Measurements from ENCODE around the gene DNM2. TPM values are rescaled to one million over a fixed set of nuclear protein-coding genes. Genes with fewer than 3 reads are reported as not detected.

DNM2 gene
- total RNA-seq, 1 donor = 102 TPM

DNA sequence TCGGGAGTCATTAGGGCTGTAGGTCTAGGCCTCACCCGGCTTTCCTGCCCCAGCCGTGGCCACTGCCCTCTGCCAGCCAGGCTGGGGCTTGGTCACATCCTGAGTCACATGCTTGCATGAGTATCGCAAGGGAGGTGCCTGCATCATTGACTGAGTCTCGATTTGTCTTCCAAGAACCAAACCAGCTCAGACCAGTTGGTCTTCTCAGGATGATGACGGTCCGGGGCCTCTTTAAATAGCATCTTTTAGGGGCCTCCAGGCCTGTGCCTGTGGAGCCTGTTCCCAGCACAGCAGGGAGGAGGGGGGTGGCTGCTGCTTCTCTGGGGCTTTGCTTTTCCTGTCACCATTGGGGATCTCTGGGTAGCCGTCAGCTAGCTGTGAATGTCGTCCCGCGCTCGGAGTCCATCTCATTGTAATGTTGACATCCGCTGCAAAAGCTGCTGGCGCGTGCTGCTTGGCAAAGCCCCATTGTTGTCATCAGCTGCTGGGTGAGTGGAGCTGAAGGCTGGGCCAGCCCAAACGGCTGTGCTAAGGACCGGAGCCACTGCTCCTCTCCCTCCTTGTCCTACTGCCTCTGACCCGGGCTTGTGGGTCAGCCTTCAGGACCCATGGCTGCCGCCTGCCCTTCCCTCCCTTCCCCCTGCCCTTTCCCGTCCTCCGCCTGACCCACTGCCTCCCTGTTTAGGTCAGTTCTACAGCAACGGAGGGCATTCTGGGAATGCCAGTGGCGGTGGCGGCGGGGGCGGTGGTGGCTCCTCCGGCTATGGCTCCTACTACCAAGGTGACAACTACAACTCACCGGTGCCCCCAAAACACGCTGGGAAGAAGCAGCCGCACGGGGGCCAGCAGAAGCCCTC lies 31.0 kb upstream of the DNM2 start:
- Histone ChIP-seq H3K27me3 (ENCODE audit: insufficient read depth, low read length) (no peaks in the 10 kb centered on the region), H4K20me1 (ENCODE audit: insufficient read depth, low read length) (peaks cover 61% of the 10 kb centered on the region), H3K4me3 (ENCODE audit: insufficient read depth, low read length) (no peak overlapping the region), H3K79me2 (ENCODE audit: insufficient read depth, low read length) (peaks cover 67% of the 10 kb centered on the region), H3K4me2 (ENCODE audit: insufficient read depth, low read length) (no peak overlapping the region), H3K27ac (ENCODE audit: low read depth, low read length) (peak overlapping the region; percentile 90), H3K36me3 (ENCODE audit: insufficient read depth, low read length) (peaks cover 93% of the 10 kb centered on the region), H2AFZ (ENCODE audit: low read length) (no peak overlapping the region), H3K4me1 (ENCODE audit: insufficient read depth, low read length) (peaks cover 10% of the 10 kb centered on the region), H3K9me3 (ENCODE audit: low read depth, low read length) (no peaks in the 10 kb centered on the region)
- TF ChIP-seq, protein P1, sequence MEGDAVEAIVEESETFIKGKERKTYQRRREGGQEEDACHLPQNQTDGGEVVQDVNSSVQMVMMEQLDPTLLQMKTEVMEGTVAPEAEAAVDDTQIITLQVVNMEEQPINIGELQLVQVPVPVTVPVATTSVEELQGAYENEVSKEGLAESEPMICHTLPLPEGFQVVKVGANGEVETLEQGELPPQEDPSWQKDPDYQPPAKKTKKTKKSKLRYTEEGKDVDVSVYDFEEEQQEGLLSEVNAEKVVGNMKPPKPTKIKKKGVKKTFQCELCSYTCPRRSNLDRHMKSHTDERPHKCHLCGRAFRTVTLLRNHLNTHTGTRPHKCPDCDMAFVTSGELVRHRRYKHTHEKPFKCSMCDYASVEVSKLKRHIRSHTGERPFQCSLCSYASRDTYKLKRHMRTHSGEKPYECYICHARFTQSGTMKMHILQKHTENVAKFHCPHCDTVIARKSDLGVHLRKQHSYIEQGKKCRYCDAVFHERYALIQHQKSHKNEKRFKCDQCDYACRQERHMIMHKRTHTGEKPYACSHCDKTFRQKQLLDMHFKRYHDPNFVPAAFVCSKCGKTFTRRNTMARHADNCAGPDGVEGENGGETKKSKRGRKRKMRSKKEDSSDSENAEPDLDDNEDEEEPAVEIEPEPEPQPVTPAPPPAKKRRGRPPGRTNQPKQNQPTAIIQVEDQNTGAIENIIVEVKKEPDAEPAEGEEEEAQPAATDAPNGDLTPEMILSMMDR (IDR thresholded peaks at IDR 0.05; ENCODE audit: extremely low read depth, low read depth, low read length) = no peak
- DNase-seq (ENCODE audit: insufficient read length, low spot score, missing footprints) = peak; percentile 98

DNA sequence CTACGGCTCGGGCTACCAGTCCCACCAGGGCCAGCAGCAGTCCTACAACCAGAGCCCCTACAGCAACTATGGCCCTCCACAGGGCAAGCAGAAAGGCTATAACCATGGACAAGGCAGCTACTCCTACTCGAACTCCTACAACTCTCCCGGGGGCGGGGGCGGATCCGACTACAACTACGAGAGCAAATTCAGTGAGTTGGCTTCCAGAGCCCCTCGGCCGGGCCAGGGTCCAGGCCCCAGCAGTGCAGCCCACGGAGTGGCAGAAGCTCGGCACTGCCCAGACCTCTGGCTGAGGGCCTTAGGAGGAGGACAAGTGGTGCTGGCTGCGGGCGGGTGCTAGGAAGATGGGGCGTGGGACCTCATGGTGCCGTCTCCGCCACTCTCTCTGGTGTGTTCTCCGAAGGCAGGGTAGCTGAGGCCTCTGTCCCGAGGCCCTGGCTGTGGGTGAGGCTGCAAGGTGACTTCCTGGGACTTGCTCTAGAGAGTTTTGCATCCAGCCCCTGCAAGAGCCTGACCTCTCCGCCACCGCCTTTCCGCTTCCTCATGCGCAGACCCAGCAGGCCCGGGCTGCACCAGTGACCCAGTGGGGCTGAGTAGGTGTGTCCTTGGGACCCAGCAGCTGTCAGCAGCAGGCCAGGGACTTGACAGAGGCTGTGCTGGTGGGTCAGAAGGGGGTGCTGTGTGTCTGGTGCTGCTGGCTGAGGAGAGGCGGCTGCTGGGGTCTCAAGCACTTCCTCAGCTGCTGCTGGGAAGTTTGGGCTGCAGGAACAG lies 30.2 kb upstream of the DNM2 start:
- peak; percentile 52 for DNase-seq (ENCODE audit: insufficient read length, low spot score, missing footprints)
- TF ChIP-seq, protein P1 (IDR thresholded peaks at IDR 0.05; ENCODE audit: extremely low read depth, low read depth, low read length) = no peak
- Histone ChIP-seq H3K4me1 (ENCODE audit: insufficient read depth, low read length) (peaks cover 10% of the 10 kb centered on the region), H3K79me2 (ENCODE audit: insufficient read depth, low read length) (peaks cover 59% of the 10 kb centered on the region), H3K27ac (ENCODE audit: low read depth, low read length) (peak overlapping the region; percentile 90), H3K4me2 (ENCODE audit: insufficient read depth, low read length) (no peak overlapping the region), H4K20me1 (ENCODE audit: insufficient read depth, low read length) (peaks cover 61% of the 10 kb centered on the region), H3K36me3 (ENCODE audit: insufficient read depth, low read length) (peaks cover 93% of the 10 kb centered on the region), H3K27me3 (ENCODE audit: insufficient read depth, low read length) (no peaks in the 10 kb centered on the region), H3K4me3 (ENCODE audit: insufficient read depth, low read length) (no peak overlapping the region), H2AFZ (ENCODE audit: low read length) (no peak overlapping the region), H3K9me3 (ENCODE audit: low read depth, low read length) (no peaks in the 10 kb centered on the region)

- no peak overlapping the region for H3K4me2 ChIP-seq (ENCODE audit: insufficient read depth, low read length)
- peaks cover 84% of the 10 kb centered on the region for H3K36me3 ChIP-seq (ENCODE audit: insufficient read depth, low read length)
- TF ChIP-seq, protein P1 (IDR thresholded peaks at IDR 0.05; ENCODE audit: extremely low read depth, low read depth, low read length) = no peak
- peaks cover 49% of the 10 kb centered on the region for H3K79me2 ChIP-seq (ENCODE audit: insufficient read depth, low read length)
- H3K27me3 ChIP-seq (ENCODE audit: insufficient read depth, low read length) = no peaks in the 10 kb centered on the region
- H3K9me3 ChIP-seq (ENCODE audit: low read depth, low read length) = no peaks in the 10 kb centered on the region
- no peak overlapping the region for H3K27ac ChIP-seq (ENCODE audit: low read depth, low read length)
- no peak overlapping the region for H3K4me3 ChIP-seq (ENCODE audit: insufficient read depth, low read length)
- H4K20me1 ChIP-seq (ENCODE audit: insufficient read depth, low read length) = peaks cover 62% of the 10 kb centered on the region
- no peak overlapping the region for H2AFZ ChIP-seq (ENCODE audit: low read length)
- peak; percentile 55 for DNase-seq (ENCODE audit: insufficient read length, low spot score, missing footprints)
- peaks cover 10% of the 10 kb centered on the region for H3K4me1 ChIP-seq (ENCODE audit: insufficient read depth, low read length)
Observed at GRCh38 chr19:10688545-10689280, 29.2 kb upstream of the DNM2 start.

Data from osteoblast (primary cell).